GM18870 (cell line): ENCODE data around the gene NID1.

ENCODE experiments used
- ATAC-seq: cut with Tn5 transposase; IDR thresholded peaks from one replicate; pipeline ENCODE4 v1.9.1; 2021; ENCODE audit warnings: moderate library complexity; ENCODE audit not compliant: unreplicated experiment

NID1 gene

GRCh38 chr1:236067854-236068454 lies 3.1 kb upstream of the NID1 start:
- ATAC-seq: no peak

- peak; percentile 90 for ATAC-seq
Observed at GRCh38 chr1:236066828-236067386, 2.0 kb upstream of the NID1 start.

- no peak for ATAC-seq
Observed at GRCh38 chr1:236066054-236066453, 1.2 kb upstream of the NID1 start.

- no peak for ATAC-seq
Observed at GRCh38 chr1:236065509-236066005, 667 bp upstream of the NID1 start.

GRCh38 chr1:236063919-236064673 lies 794 bp downstream of the NID1 start:
- ATAC-seq: no peak

- ATAC-seq: no peak
Observed at GRCh38 chr1:236063551-236063918, 1.4 kb downstream of the NID1 start.

- no peak for ATAC-seq
Observed at GRCh38 chr1:236060286-236060685, 4.6 kb downstream of the NID1 start.

GRCh38 chr1:236059011-236059410 lies 5.9 kb downstream of the NID1 start:
- no peak for ATAC-seq

GRCh38 chr1:236058141-236058934 lies 6.6 kb downstream of the NID1 start:
- ATAC-seq: peak; percentile 85

- no peak for ATAC-seq
Observed at GRCh38 chr1:236057546-236057945, 7.3 kb downstream of the NID1 start.

GRCh38 chr1:236052232-236052993 lies 12.5 kb downstream of the NID1 start:
- no peak for ATAC-seq

- no peak for ATAC-seq
Observed at GRCh38 chr1:236051242-236051791, 13.6 kb downstream of the NID1 start.

GRCh38 chr1:236045771-236046170 lies 19.1 kb downstream of the NID1 start:
- no peak for ATAC-seq

- no peak for ATAC-seq
Observed at GRCh38 chr1:236044341-236044740, 20.5 kb downstream of the NID1 start.

GRCh38 chr1:236041631-236042618 lies 23.0 kb downstream of the NID1 start:
- no peak for ATAC-seq

GRCh38 chr1:236039740-236040685 lies 24.9 kb downstream of the NID1 start:
- no peak for ATAC-seq

GRCh38 chr1:236038034-236038433 lies 26.9 kb downstream of the NID1 start:
- no peak for ATAC-seq

GRCh38 chr1:236035681-236036101 lies 29.2 kb downstream of the NID1 start:
- ATAC-seq: no peak
